Upper lobe of left lung (tissue), 6 donors: Measurements from ENCODE around the gene LAMTOR2. TPM values are rescaled to one million over a fixed set of nuclear protein-coding genes. Genes with fewer than 3 reads are reported as not detected.

Experiments used
- ATAC-seq, 2 donors: fragments of 200-7000 bp; cut with Tn5 transposase; one replicate each; pipeline ENCODE4 v1.9.1; 2022; ENCODE audit warnings: mild to moderate bottlenecking in 2 of 2, moderate library complexity in 2 of 2; ENCODE audit not compliant: low FRiP score in 2 of 2
- DNase-seq, 2 donors: peaks; one replicate each; pipeline ENCODE4 v3.0.0-alpha.2; 2019 to 2020
- H3K27ac ChIP-seq, 4 donors: fragments of 200-600 bp; sonication (generic); one replicate each; pipeline ENCODE4 v1.5.1; 2016 to 2019
- H3K27me3 ChIP-seq, 4 donors: fragments of 200-600 bp; sonication (generic); one replicate each; pipeline ENCODE4 v1.5.1; 2017 to 2019
- H3K36me3 ChIP-seq, 4 donors: fragments of 200-600 bp; sonication (generic); one replicate each; pipeline ENCODE4 v1.5.1; 2016 to 2019
- H3K4me1 ChIP-seq, 4 donors: fragments of 200-600 bp; sonication (generic); one replicate each; pipeline ENCODE4 v1.5.1; 2018 to 2019
- H3K4me3 ChIP-seq, 4 donors: fragments of 200-600 bp; sonication (generic); one replicate each; pipeline ENCODE4 v1.5.1; 2017 to 2019; ENCODE audit warnings: mild to moderate bottlenecking in 2 of 4, moderate library complexity in 1 of 4
- H3K9me3 ChIP-seq, 4 donors: fragments of 200-600 bp; sonication (generic); one replicate each; pipeline ENCODE4 v1.5.1; 2018 to 2019
- CTCF ChIP-seq, 6 experiments: fragments of 450-650 bp in 4 of 6; fragments of 200-600 bp in 2 of 6; sonication (generic) in 2 of 6; IDR thresholded peaks; one replicate each; pipeline ENCODE4 v1.5.1; 2016 to 2019; ENCODE audit warnings: antibody characterized with exemption in 6 of 6
- EP300 ChIP-seq, 4 donors: sonication (generic); formaldehyde crosslinking; IDR thresholded peaks; one replicate each; pipeline ENCODE4 v1.5.1; 2017; ENCODE audit warnings: antibody characterized with exemption in 4 of 4, control low read depth in 2 of 4
- POLR2A ChIP-seq, 4 donors: fragments of 450-650 bp; IDR thresholded peaks; one replicate each; pipeline ENCODE4 v1.5.1; 2016 to 2017; ENCODE audit warnings: antibody characterized with exemption in 4 of 4, mild to moderate bottlenecking in 2 of 4
- POLR2AphosphoS5 ChIP-seq, 2 donors: sonication (generic); formaldehyde crosslinking; IDR thresholded peaks; one replicate each; pipeline ENCODE4 v1.5.1; 2017; ENCODE audit warnings: antibody characterized with exemption in 2 of 2
- WGBS, 2 donors: methylation state at CpG; one replicate each; pipeline ENCODE4 v1.1.5; 2017 to 2018; 5-methylcytosine and 5-hydroxymethylcytosine counted together
- total RNA-seq, 6 donors: library from RNA; depleted of rRNA in 4 of 6; stranded (reverse); fragments of >200 nt in 4 of 6; gene quantifications; one replicate each; pipeline versions ENCODE4 v1.1.0 to v1.2.1, GENCODE V29; 2016 to 2021
- donor health status: DM: no; HTN: no; CAD: no; lungs with moderate emphysema.
- donor health status: DM: no; HTN: yes; CAD: no; lungs with severe emphysema.

LAMTOR2 gene
- total RNA-seq = 10 to 100 TPM; 35.6 to 84.5 (median 68.8) TPM

GRCh38 chr1:156054500-156055280, at the start of gene LAMTOR2:
TSS of gene LAMTOR2 (plus strand) at chr1:156054782. CDS start at chr1:156054890, 108 bp downstream.
- 0 to 1% methylated on average over 10 to 38 of the region's 53 CpGs for WGBS, 2 donors
- DNase-seq (peak; percentile 96 to 99), ATAC-seq (peak; percentile 95 to 97)
- peaks cover 13 to 31% (median 20%) of the 10 kb centered on the region in 4 donors for H3K4me1 ChIP-seq
- H3K27ac ChIP-seq = peak within 1 kb of the TSS; percentile 82 to 90 (median 87)
- H3K36me3 ChIP-seq = peaks cover 0 to 24% (median 10%) of the 10 kb centered on the region in 4 donors
- peak in 2 of 4 donors; percentile 72 to 78 for TF ChIP-seq POLR2A (IDR thresholded peaks at IDR 0.05)
- TF ChIP-seq CTCF (IDR thresholded peaks at IDR 0.05) = peak in 2 of 6 experiments; percentile 26
- peak; percentile 76 to 80 for TF ChIP-seq POLR2AphosphoS5 (IDR thresholded peaks at IDR 0.05)
- TF ChIP-seq EP300 (IDR thresholded peaks at IDR 0.05) = no peak
- H3K4me3 ChIP-seq = peak within 1 kb of the TSS; percentile 59 to 99 (median 92)
- no peaks in the 10 kb centered on the region for H3K9me3 ChIP-seq
- no peaks in the 10 kb centered on the region for H3K27me3 ChIP-seq

- TF ChIP-seq CTCF (IDR thresholded peaks at IDR 0.05) = no peak
- no peak for TF ChIP-seq EP300 (IDR thresholded peaks at IDR 0.05)
- no peak for TF ChIP-seq POLR2AphosphoS5 (IDR thresholded peaks at IDR 0.05)
- no peak for TF ChIP-seq POLR2A (IDR thresholded peaks at IDR 0.05)
- Histone ChIP-seq H3K4me3 (no peak overlapping the region), H3K27ac (peak overlapping the region in 2 of 4 donors; percentile 30 to 35), H3K9me3 (no peaks in the 10 kb centered on the region), H3K27me3 (no peaks in the 10 kb centered on the region), H3K36me3 (peaks cover 6 to 30% (median 15%) of the 10 kb centered on the region in 4 donors), H3K4me1 (peaks cover 0 to 7% (median 3%) of the 10 kb centered on the region in 4 donors)
- peak in 1 of 2 donors; percentile 38 for DNase-seq
- WGBS, 2 donors = 54 to 61% methylated on average over 2 to 4 of the region's 4 CpGs
- ATAC-seq = peak; percentile 8 to 30
These were observed 49.6 kb upstream of the LAMTOR2 start for GRCh38 chr1:156004843-156005584.

- H3K27ac ChIP-seq = peak overlapping the region in 3 of 4 donors; percentile 23 to 66 (median 35)
- H3K36me3 ChIP-seq = peaks cover 6 to 48% (median 33%) of the 10 kb centered on the region in 4 donors
- 71 to 73% methylated on average over 5 to 7 of the region's 7 CpGs for WGBS, 2 donors
- no peak for ATAC-seq
- DNase-seq = no peak
- H3K27me3 ChIP-seq = no peaks in the 10 kb centered on the region
- H3K9me3 ChIP-seq = no peaks in the 10 kb centered on the region
- no peak overlapping the region for H3K4me3 ChIP-seq
- peaks cover 0 to 7% (median 3%) of the 10 kb centered on the region in 4 donors for H3K4me1 ChIP-seq
- no peak for TF ChIP-seq EP300 (IDR thresholded peaks at IDR 0.05)
- TF ChIP-seq CTCF (IDR thresholded peaks at IDR 0.05) = no peak
- TF ChIP-seq POLR2A (IDR thresholded peaks at IDR 0.05) = no peak
- TF ChIP-seq POLR2AphosphoS5 (IDR thresholded peaks at IDR 0.05) = no peak
These were observed 47.8 kb upstream of the LAMTOR2 start for GRCh38 chr1:156006666-156007376.

GRCh38 chr1:156009404-156009803, 45.2 kb upstream of the LAMTOR2 start:
- peak overlapping the region in 1 of 4 donors; percentile 0 for H3K27ac ChIP-seq
- peaks cover 20 to 74% (median 51%) of the 10 kb centered on the region in 4 donors for H3K36me3 ChIP-seq
- TF ChIP-seq POLR2A (IDR thresholded peaks at IDR 0.05) = no peak
- no peak for TF ChIP-seq POLR2AphosphoS5 (IDR thresholded peaks at IDR 0.05)
- TF ChIP-seq CTCF (IDR thresholded peaks at IDR 0.05) = no peak
- no peak for TF ChIP-seq EP300 (IDR thresholded peaks at IDR 0.05)
- 54 to 62% methylated on average over 3 of the region's 3 CpGs for WGBS, 2 donors
- H3K27me3 ChIP-seq = no peaks in the 10 kb centered on the region
- DNase-seq = no peak
- no peak overlapping the region for H3K4me3 ChIP-seq
- H3K4me1 ChIP-seq = peaks cover 0 to 19% (median 6%) of the 10 kb centered on the region in 4 donors
- ATAC-seq = no peak
- H3K9me3 ChIP-seq = no peaks in the 10 kb centered on the region
